Bone marrow (tissue), 2 donors: Measurements from ENCODE around the gene DENND5A.
A peak's percentile ranks its signal among the peaks of the same experiment; 100 is the strongest.

Source experiments
- DNase-seq, 2 donors: peaks; one replicate each; lab custom pipeline; 2025; lab: John Stamatoyannopoulos, UW

DENND5A gene

DNA sequence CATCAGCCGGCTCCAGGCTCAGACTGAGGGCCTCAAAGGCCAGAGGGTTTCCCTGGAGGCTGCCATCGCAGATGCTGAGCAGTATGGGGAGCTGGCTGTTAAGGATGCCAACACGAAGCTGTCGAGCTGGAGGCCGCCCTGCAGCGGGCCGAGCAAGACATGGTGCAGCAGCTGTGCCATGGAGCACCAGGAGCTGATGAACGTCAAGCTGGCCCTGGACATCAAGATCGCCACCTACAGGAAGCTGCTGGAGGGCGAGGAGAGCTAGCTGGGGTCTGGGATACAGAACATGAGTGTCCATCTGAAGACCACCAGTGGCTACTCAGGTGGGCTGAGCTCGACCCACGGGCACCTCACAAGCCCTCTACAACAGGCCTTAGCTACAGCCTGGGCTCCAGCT, 169.7 kb downstream of the DENND5A start:
- DNase-seq, result no peak

DNA sequence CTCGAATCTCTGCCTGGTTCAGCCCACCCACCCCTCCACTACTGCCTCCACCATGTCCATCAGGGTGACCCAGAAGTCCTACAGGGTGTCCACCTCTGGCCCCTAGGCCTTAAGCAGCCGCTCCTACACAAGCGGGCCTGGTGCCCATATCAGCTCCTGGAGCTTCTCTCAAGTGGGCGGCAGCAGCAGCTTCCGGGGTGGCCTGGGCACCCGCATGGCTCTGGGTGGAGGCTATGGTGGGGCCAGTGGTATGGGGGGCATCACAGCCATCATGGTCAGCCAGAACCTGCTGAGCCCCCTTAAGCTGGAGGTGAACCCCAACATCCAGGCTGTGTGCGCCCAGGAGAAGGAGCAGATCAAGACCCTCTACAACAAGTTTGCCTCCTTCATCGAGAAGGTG, 170.7 kb downstream of the DENND5A start:
- DNase-seq, result no peak

DNA sequence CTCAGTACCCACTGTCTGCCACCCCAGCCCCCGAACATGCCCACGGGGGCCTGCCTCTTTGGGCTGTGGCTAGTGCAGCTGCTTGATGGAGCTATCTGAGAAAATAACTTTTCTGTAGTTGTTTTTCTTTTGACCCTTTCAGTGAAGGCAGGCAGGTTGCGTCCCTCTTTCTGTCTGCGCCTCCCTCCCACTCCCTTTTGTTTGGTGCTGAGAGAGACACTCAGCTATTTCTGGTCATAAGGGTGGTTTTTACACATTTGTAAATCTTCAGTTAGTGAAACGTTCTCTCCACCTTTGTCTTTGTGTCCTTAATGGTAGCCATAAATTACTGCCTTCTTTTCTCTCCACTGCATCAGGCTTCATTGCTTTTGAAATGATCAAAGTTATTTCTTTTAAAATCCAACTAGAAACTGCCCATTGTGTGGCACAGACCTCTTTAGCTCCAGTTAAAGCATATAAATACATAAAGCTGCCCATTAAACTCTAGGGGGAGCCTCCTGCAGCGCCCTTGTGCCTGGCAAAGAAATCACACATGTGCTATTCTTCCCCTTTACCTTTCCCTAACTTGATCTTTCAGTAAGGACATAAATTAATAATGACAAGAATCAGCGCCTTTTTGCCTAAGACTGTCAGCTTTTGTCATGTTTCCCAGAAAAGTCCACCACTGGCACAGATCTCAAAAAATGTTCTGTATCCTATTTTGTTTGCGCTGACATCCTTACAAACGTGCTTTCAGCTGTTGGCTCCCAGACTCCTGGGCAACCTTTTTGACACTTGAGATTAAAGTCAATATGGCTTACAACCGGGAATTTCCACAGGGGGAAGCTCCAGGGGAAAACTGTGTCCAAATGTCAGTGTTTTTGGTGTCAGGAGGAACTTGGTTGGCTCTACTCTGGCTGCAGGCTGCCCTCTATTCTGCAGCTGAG, 172.0 kb downstream of the DENND5A start:
- peak in 1 of 2 donors; percentile 40 for DNase-seq

DNA sequence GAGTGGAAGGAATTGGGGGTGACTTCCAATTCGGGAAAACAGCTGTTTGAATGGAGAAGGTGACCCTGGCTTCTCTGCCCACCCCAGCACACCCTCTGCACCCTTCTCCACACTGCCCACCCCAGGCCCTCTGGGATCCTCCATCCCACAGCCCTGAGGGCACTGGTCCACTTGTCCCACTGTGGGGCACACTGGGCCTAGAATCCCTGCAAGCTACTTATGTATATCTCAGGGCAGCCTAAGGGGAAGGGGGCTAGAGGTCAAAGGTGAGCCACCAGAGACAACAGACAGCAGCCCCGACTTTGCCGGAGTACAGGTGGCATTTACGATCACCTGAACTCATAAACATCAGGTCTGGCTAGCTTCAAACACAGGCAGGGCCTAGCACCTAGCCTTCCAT, 173.1 kb downstream of the DENND5A start:
- DNase-seq, result no peak

DNA sequence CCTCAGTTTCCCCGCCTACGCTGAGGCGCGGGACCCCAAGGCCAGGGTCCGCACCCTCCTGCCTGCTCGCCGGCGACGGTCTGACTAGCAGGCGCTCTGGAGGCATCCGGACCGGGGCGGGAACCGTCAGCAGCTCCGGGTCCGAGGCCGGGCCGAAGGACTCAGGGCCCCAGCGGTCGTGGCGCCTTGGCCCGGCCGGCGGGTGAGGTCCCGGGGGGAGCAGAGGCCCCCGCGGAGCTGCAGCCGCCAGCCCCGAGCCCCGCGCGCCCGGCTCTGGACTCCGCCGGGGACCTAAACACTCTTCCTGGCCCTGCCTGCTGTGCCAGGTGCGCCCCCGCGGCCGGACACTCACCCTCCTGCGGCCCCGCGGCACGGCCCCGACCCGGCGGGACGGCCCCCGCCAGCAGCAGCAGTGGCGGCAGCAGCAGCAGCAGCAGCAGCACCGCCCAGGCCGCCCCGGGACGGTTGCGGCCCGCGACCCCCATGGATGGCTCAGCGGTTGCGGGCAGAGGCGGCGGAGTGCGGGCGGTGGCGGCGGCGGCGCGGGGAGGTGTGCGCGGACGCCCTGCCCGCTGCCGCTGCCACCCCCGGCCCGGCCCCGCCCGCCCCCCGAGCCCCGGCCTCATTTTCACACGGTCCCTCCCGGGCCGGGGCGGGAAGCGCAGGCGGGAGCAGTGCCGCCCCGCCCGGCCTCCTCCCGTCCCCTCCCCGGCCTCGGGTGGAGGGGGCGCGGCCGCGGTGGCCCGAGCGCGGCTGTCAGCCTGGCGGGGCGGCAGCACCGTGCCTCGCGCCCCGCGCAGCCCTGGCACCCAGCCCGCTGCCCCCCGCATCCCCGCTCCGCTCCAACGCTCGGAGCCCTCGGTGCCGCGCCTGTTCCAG, 173.9 kb downstream of the DENND5A start, which contains the start of gene SCUBE2:
Gene SCUBE2, minus strand, starts transcription at position 556 of the 879 bp plus-strand sequence. Its CDS starts 71 bp downstream, at position 485.
- DNase-seq, result no peak

DNA sequence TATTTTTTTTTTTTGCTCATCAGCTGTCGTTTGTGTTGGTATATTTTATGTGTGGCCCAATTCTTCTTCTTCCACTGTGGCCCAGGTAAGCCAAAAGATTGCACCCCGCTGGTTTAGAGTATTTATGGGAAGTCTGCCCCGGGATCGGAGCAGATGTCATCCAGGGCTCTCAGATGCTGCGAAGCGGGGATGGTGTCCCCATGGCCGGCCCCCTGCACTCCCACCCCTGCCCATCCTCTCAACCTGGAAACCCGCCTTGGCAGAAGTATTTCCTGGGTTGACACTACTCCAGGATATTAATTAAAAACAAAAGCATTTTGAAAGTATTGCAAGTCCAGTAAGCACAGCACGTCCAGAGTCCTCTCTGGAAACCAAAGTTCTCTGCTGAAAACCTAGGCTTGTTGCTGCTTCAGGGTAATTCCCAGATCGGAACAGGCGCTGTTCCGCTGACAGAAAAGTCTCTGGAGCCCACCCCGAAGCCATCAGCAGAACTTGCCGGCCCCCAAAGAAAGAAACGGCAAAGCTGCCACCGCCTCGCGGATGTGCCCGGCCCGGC, 174.6 kb downstream of the DENND5A start:
- no peak for DNase-seq

DNA sequence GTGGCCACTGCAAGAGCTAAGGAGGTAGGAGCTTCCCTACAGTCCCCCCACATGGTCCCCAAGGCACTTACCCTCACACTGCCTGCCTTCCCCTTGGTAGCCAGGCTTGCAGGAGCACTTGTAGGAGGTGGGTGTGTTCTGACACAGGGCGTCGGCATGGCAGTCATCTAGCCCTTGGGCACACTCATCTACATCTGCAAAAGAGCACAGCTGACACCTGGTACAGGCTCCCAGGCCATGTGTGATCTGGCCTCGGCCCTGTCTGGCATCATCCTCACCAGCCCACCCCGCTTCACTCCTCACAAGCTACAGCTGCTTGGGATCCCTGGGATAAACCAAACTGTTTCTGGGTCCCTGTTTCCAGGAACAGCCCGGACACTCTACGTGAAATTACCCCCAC, 175.5 kb downstream of the DENND5A start:
- DNase-seq, result no peak

DNA sequence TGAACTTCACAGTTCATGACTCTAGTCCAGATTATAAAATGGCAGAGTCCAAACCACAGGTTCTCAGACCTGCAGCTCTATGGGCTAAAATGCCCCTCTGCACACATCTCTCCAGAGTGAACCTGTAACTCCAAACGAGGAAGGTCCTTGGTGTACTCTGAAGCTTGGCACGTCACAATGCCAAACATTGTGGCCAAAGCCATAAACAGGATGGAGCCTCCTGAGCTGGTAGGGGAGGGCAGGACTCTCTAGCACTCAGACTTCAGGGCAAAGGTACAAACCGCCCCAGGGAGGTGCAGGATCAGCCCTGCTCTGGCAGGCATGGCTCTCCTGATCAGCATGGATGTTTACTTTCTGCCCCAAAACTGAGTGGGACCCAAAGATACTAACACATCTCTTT, 176.1 kb downstream of the DENND5A start:
- DNase-seq, result no peak
